ENCODE results near the gene MDM2. TPM values are rescaled to one million over a fixed set of nuclear protein-coding genes. Genes with fewer than 3 reads are reported as not detected.

The MDM2 gene
- polyA plus RNA-seq, 3 donors, result 16.2 to 39.9 (median 27.6) TPM

DNA sequence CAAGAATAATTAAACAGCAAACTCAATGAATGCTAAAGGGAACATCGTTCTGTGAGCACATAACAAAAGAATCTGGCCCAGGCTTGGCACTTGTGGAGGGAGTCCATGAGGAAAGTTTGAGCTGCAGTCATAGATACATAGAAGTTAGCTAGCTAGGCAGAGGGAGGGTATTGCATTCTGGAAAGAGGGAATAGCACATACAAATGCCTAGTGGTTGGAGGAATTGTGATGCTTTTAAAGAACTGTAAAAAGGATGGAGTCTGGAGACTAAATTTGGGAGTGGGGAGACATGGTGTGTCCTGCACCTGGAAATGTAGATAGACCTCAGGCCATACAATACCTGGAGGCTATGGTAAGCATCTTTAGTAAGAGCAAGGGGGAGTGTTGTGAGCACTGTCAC is 38.0 kb upstream of the MDM2 start:
- H2AFZ ChIP-seq (ENCODE audit: insufficient read depth, low read depth, low read length, poor library complexity, severe bottlenecking), result no peak overlapping the region
- H3K27ac Mint-ChIP-seq, result peak overlapping the region in 2 of 7 donors; percentile 3 to 24
- H3K4me1 Mint-ChIP-seq, result peaks cover 8% of the 10 kb centered on the region
- no peaks in the 10 kb centered on the region for H3K27me3 Mint-ChIP-seq (ENCODE audit: low read depth in 3 of 3)
- H3K9me3 Mint-ChIP-seq, result no peaks in the 10 kb centered on the region
- H3K36me3 ChIP-seq (replicated peaks in 1 of 2; ENCODE audit: control insufficient read depth in 1 of 2, insufficient read depth in 2 of 2, low read length in 2 of 2), result peaks cover 3 to 11% of the 10 kb centered on the region in 2 donors
- H3K4me2 ChIP-seq (replicated peaks; ENCODE audit: extremely low read depth, low read length, poor library complexity, severe bottlenecking), result no peak overlapping the region
- H3K36me3 Mint-ChIP-seq, result peaks cover 7 to 20% of the 10 kb centered on the region in 2 donors
- no peaks in the 10 kb centered on the region for H3K27me3 ChIP-seq (ENCODE audit: control insufficient read depth in 2 of 2, insufficient read depth in 2 of 2, low read length in 2 of 2)
- no peak overlapping the region for H3K9ac ChIP-seq (ENCODE audit: insufficient read depth, low read length, poor library complexity, severe bottlenecking)
- H3K4me3 Mint-ChIP-seq, result no peak overlapping the region
- no peaks in the 10 kb centered on the region for H3K9me3 ChIP-seq (replicated peaks in 1 of 2; ENCODE audit: control insufficient read depth in 1 of 2, insufficient read depth in 1 of 2, low read length in 2 of 2)
- intact Hi-C loops (cut with micrococcal nuclease), result loop anchor here in 1 of 2 donors (10.0 kb wide), 1 partner anchor 55 kb away; no protein-coding TSS in a partner anchor
- DNase-seq, result no peak
- no peaks in the 10 kb centered on the region for H3K4me1 ChIP-seq (ENCODE audit: control insufficient read depth in 1 of 2, insufficient read depth in 2 of 2, low read length in 2 of 2)
- TF ChIP-seq, protein P1, sequence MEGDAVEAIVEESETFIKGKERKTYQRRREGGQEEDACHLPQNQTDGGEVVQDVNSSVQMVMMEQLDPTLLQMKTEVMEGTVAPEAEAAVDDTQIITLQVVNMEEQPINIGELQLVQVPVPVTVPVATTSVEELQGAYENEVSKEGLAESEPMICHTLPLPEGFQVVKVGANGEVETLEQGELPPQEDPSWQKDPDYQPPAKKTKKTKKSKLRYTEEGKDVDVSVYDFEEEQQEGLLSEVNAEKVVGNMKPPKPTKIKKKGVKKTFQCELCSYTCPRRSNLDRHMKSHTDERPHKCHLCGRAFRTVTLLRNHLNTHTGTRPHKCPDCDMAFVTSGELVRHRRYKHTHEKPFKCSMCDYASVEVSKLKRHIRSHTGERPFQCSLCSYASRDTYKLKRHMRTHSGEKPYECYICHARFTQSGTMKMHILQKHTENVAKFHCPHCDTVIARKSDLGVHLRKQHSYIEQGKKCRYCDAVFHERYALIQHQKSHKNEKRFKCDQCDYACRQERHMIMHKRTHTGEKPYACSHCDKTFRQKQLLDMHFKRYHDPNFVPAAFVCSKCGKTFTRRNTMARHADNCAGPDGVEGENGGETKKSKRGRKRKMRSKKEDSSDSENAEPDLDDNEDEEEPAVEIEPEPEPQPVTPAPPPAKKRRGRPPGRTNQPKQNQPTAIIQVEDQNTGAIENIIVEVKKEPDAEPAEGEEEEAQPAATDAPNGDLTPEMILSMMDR (IDR thresholded peaks at IDR 0.05), result no peak
- no peak overlapping the region for H3K27ac ChIP-seq (ENCODE audit: low read depth in 1 of 2, low read length in 2 of 2)
- H3K4me3 ChIP-seq (replicated peaks in 1 of 3; ENCODE audit: low read depth in 2 of 3, low read length in 3 of 3), result no peak overlapping the region
- WGBS (ENCODE audit: insufficient coverage), result 100% methylated on average over 1 of the region's 1 CpG
- no peaks in the 10 kb centered on the region for H4K20me1 ChIP-seq (ENCODE audit: insufficient read depth, low read length)
- H3K79me2 ChIP-seq (ENCODE audit: insufficient read depth, low read length), result no peaks in the 10 kb centered on the region

GRCh38 chr12:68771223-68771925 is 36.6 kb upstream of the MDM2 start:
- DNase-seq, result no peak
- Histone ChIP-seq H3K4me1 (ENCODE audit: control insufficient read depth in 1 of 2, insufficient read depth in 2 of 2, low read length in 2 of 2) (no peaks in the 10 kb centered on the region), H3K36me3 (replicated peaks in 1 of 2; ENCODE audit: control insufficient read depth in 1 of 2, insufficient read depth in 2 of 2, low read length in 2 of 2) (peaks cover 3 to 7% of the 10 kb centered on the region in 2 donors), H3K79me2 (ENCODE audit: insufficient read depth, low read length) (no peaks in the 10 kb centered on the region), H4K20me1 (ENCODE audit: insufficient read depth, low read length) (no peaks in the 10 kb centered on the region), H3K9me3 (replicated peaks in 1 of 2; ENCODE audit: control insufficient read depth in 1 of 2, insufficient read depth in 1 of 2, low read length in 2 of 2) (no peaks in the 10 kb centered on the region), H3K27ac (ENCODE audit: low read depth in 1 of 2, low read length in 2 of 2) (no peak overlapping the region), H3K27me3 (ENCODE audit: control insufficient read depth in 2 of 2, insufficient read depth in 2 of 2, low read length in 2 of 2) (no peaks in the 10 kb centered on the region), H2AFZ (ENCODE audit: insufficient read depth, low read depth, low read length, poor library complexity, severe bottlenecking) (no peak overlapping the region), H3K4me3 (replicated peaks in 1 of 3; ENCODE audit: low read depth in 2 of 3, low read length in 3 of 3) (no peak overlapping the region), H3K9ac (ENCODE audit: insufficient read depth, low read length, poor library complexity, severe bottlenecking) (no peak overlapping the region), H3K4me2 (replicated peaks; ENCODE audit: extremely low read depth, low read length, poor library complexity, severe bottlenecking) (no peak overlapping the region)
- H3K9me3 Mint-ChIP-seq, result no peaks in the 10 kb centered on the region
- no peak overlapping the region for H3K4me3 Mint-ChIP-seq
- TF ChIP-seq, protein P1 (IDR thresholded peaks at IDR 0.05), result no peak
- peaks cover 8% of the 10 kb centered on the region for H3K4me1 Mint-ChIP-seq
- no peaks in the 10 kb centered on the region for H3K27me3 Mint-ChIP-seq (ENCODE audit: low read depth in 3 of 3)
- WGBS (ENCODE audit: insufficient coverage), result 92% methylated on average over 5 of the region's 5 CpGs
- H3K27ac Mint-ChIP-seq, result peak overlapping the region in 1 of 7 donors; percentile 27
- H3K36me3 Mint-ChIP-seq, result peaks cover 3 to 17% of the 10 kb centered on the region in 2 donors
- intact Hi-C loops (cut with micrococcal nuclease), result loop anchor here in 1 of 2 donors (10.0 kb wide), 1 partner anchor 53 kb away; no protein-coding TSS in a partner anchor
